Measurements from ENCODE around the gene CYB5R4.

The CYB5R4 gene

GRCh38 chr6:83859410-83860358 lies at the start of gene CYB5R4:
CYB5R4 (plus strand) TSS chr6:83859689; CDS start chr6:83859783, 94 bp downstream.
- TF ChIP-seq EZH2phosphoT487 (IDR thresholded peaks at IDR 0.05; ENCODE audit: borderline replicate concordance, low read length): no peak
- TF ChIP-seq, protein P1, sequence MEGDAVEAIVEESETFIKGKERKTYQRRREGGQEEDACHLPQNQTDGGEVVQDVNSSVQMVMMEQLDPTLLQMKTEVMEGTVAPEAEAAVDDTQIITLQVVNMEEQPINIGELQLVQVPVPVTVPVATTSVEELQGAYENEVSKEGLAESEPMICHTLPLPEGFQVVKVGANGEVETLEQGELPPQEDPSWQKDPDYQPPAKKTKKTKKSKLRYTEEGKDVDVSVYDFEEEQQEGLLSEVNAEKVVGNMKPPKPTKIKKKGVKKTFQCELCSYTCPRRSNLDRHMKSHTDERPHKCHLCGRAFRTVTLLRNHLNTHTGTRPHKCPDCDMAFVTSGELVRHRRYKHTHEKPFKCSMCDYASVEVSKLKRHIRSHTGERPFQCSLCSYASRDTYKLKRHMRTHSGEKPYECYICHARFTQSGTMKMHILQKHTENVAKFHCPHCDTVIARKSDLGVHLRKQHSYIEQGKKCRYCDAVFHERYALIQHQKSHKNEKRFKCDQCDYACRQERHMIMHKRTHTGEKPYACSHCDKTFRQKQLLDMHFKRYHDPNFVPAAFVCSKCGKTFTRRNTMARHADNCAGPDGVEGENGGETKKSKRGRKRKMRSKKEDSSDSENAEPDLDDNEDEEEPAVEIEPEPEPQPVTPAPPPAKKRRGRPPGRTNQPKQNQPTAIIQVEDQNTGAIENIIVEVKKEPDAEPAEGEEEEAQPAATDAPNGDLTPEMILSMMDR (IDR thresholded peaks at IDR 0.05; ENCODE audit: low read depth, low read length, poor library complexity, severe bottlenecking): peak; percentile 57
- H3K4me1 ChIP-seq (ENCODE audit: control insufficient read depth, low read length): peaks cover 26% of the 10 kb centered on the region
- no peaks in the 10 kb centered on the region for H4K20me1 ChIP-seq (ENCODE audit: control insufficient read depth, insufficient read depth, low read depth, low read length)
- no peaks in the 10 kb centered on the region for H3K9me2 ChIP-seq (replicated peaks; ENCODE audit: control insufficient read depth, low read length)
- peak within 1 kb of the TSS; percentile 70 for H3K4me2 ChIP-seq (ENCODE audit: low read length)
- H3F3A ChIP-seq (ENCODE audit: control insufficient read depth, insufficient read depth): no peaks in the 10 kb centered on the region
- H3K4me3 ChIP-seq (ENCODE audit: low read length): peak within 1 kb of the TSS; percentile 87
- H3K27me3 ChIP-seq (ENCODE audit: control insufficient read depth, low read length): no peaks in the 10 kb centered on the region; the same call in 1 of the 2 replicates
- no peaks in the 10 kb centered on the region for H3K9me3 ChIP-seq (ENCODE audit: control insufficient read depth, insufficient read depth, low read length)
- H3K79me2 ChIP-seq (ENCODE audit: control insufficient read depth, low read length): peaks cover 47% of the 10 kb centered on the region
- H3K27ac ChIP-seq (ENCODE audit: low read depth, low read length): peak within 1 kb of the TSS; percentile 23
- peaks cover 22% of the 10 kb centered on the region for H3K36me3 ChIP-seq (ENCODE audit: control insufficient read depth, low read length)

- Histone ChIP-seq H3K4me2 (ENCODE audit: low read length) (no peak overlapping the region), H3K4me1 (ENCODE audit: control insufficient read depth, low read length) (no peaks in the 10 kb centered on the region), H3K27ac (ENCODE audit: low read depth, low read length) (no peak overlapping the region), H3K9me3 (ENCODE audit: control insufficient read depth, insufficient read depth, low read length) (no peaks in the 10 kb centered on the region), H3K27me3 (ENCODE audit: control insufficient read depth, low read length) (no peaks in the 10 kb centered on the region), H3K36me3 (ENCODE audit: control insufficient read depth, low read length) (no peaks in the 10 kb centered on the region), H3K9me2 (replicated peaks; ENCODE audit: control insufficient read depth, low read length) (no peaks in the 10 kb centered on the region), H4K20me1 (ENCODE audit: control insufficient read depth, insufficient read depth, low read depth, low read length) (no peaks in the 10 kb centered on the region), H3K4me3 (ENCODE audit: low read length) (no peak overlapping the region), H3K79me2 (ENCODE audit: control insufficient read depth, low read length) (no peaks in the 10 kb centered on the region), H3F3A (ENCODE audit: control insufficient read depth, insufficient read depth) (no peaks in the 10 kb centered on the region)
- TF ChIP-seq EZH2phosphoT487 (IDR thresholded peaks at IDR 0.05; ENCODE audit: borderline replicate concordance, low read length): no peak
- TF ChIP-seq, protein P1 (IDR thresholded peaks at IDR 0.05; ENCODE audit: low read depth, low read length, poor library complexity, severe bottlenecking): no peak
Observed at GRCh38 chr6:83812595-83812994, 46.9 kb upstream of the CYB5R4 start.

- Histone ChIP-seq H3K9me3 (ENCODE audit: control insufficient read depth, insufficient read depth, low read length) (no peaks in the 10 kb centered on the region), H3K4me2 (ENCODE audit: low read length) (no peak overlapping the region), H3K27me3 (ENCODE audit: control insufficient read depth, low read length) (no peaks in the 10 kb centered on the region), H3K27ac (ENCODE audit: low read depth, low read length) (no peak overlapping the region), H3K4me1 (ENCODE audit: control insufficient read depth, low read length) (no peaks in the 10 kb centered on the region), H3K79me2 (ENCODE audit: control insufficient read depth, low read length) (no peaks in the 10 kb centered on the region), H3K36me3 (ENCODE audit: control insufficient read depth, low read length) (no peaks in the 10 kb centered on the region), H3F3A (ENCODE audit: control insufficient read depth, insufficient read depth) (no peaks in the 10 kb centered on the region), H3K9me2 (replicated peaks; ENCODE audit: control insufficient read depth, low read length) (no peaks in the 10 kb centered on the region), H4K20me1 (ENCODE audit: control insufficient read depth, insufficient read depth, low read depth, low read length) (no peaks in the 10 kb centered on the region), H3K4me3 (ENCODE audit: low read length) (no peak overlapping the region)
- TF ChIP-seq, protein P1 (IDR thresholded peaks at IDR 0.05; ENCODE audit: low read depth, low read length, poor library complexity, severe bottlenecking): no peak
- TF ChIP-seq EZH2phosphoT487 (IDR thresholded peaks at IDR 0.05; ENCODE audit: borderline replicate concordance, low read length): no peak
Observed at GRCh38 chr6:83815631-83816272, 43.7 kb upstream of the CYB5R4 start.

Measured in DOHH2 (cell line).